Cardiac septum (tissue), 1 donor: ENCODE measurements around the gene CR1L. TPM values are rescaled to one million over a fixed set of nuclear protein-coding genes. Genes with fewer than 3 reads are reported as not detected.
"Not testable (repeated sequence)": the region's sequence is repeated elsewhere in the genome, so short reads cannot be mapped to it uniquely, and the experiment has no call there.

Experiments used
- DNase-seq: peaks from one replicate; pipeline ENCODE4 v3.0.0-alpha.2; 2020; ENCODE audit warnings: low spot score
- intact Hi-C: fragments of 100-400 bp; cut with DNase I; formaldehyde crosslinking; loops from one replicate; pipeline ENCODE4 v1.14.0; 2022
- total RNA-seq: library from RNA; stranded (reverse); fragmentation: NEBNext Ultra II Directional; extraction: Animal tissue kit (Norgen Biotek cat#: 25700); gene quantifications from one replicate; pipeline ENCODE4 v1.2.1, GENCODE V29; 2021
- donor health status: DM: no; HTN: no; CAD: no.

CR1L gene
- total RNA-seq, 1 donor from 2014 or later = not detected

- intact Hi-C loops = no loop called here
- no peak for DNase-seq
Measured at GRCh38 chr1:207672522-207673130, 27.7 kb downstream of the CR1L start.

GRCh38 chr1:207673399-207673798 lies 28.5 kb downstream of the CR1L start:
- intact Hi-C loops = no loop called here
- no peak for DNase-seq

- no peak for DNase-seq
- intact Hi-C loops = no loop called here
Measured at GRCh38 chr1:207676153-207676552, 31.2 kb downstream of the CR1L start.

- intact Hi-C loops, DNase-seq: not testable (repeated sequence)
Measured at GRCh38 chr1:207680590-207681388, 35.9 kb downstream of the CR1L start.

- DNase-seq, intact Hi-C loops: not testable (repeated sequence)
Measured at GRCh38 chr1:207682872-207683434, 38.0 kb downstream of the CR1L start.

- intact Hi-C loops, DNase-seq: not testable (repeated sequence)
Measured at GRCh38 chr1:207690551-207690950, 45.6 kb downstream of the CR1L start.

GRCh38 chr1:207691010-207691409 lies 46.1 kb downstream of the CR1L start:
- DNase-seq = no peak
- intact Hi-C loops = no loop called here

- intact Hi-C loops = no loop called here
Measured at GRCh38 chr1:207691841-207692240, 46.9 kb downstream of the CR1L start.

GRCh38 chr1:207692291-207692690 lies 47.4 kb downstream of the CR1L start:
- intact Hi-C loops, DNase-seq: not testable (repeated sequence)

More at GRCh38 chr1:207691841-207692240, 46.9 kb downstream of the CR1L start:
- no peak for DNase-seq

GRCh38 chr1:207695891-207696290 lies 51.0 kb downstream of the CR1L start:
- DNase-seq = no peak
- intact Hi-C loops = no loop called here

GRCh38 chr1:207698822-207699483 lies 54.0 kb downstream of the CR1L start:
- intact Hi-C loops = no loop called here
- no peak for DNase-seq

GRCh38 chr1:207702317-207702716 lies 57.4 kb downstream of the CR1L start:
- intact Hi-C loops = no loop called here
- no peak for DNase-seq

- no peak for DNase-seq
- intact Hi-C loops = no loop called here
Measured at GRCh38 chr1:207703712-207704111, 58.8 kb downstream of the CR1L start.

GRCh38 chr1:207708004-207708403 lies 63.1 kb downstream of the CR1L start:
- intact Hi-C loops = not testable (repeated sequence)

GRCh38 chr1:207711285-207711684 lies 66.4 kb downstream of the CR1L start:
- intact Hi-C loops = no loop called here
- no peak for DNase-seq

More at GRCh38 chr1:207708004-207708403, 63.1 kb downstream of the CR1L start:
- DNase-seq = not testable (repeated sequence)

GRCh38 chr1:207712701-207713100 lies 67.8 kb downstream of the CR1L start:
- DNase-seq, intact Hi-C loops: not testable (repeated sequence)

GRCh38 chr1:207713529-207713928 lies 68.6 kb downstream of the CR1L start:
- intact Hi-C loops = no loop called here
- no peak for DNase-seq

GRCh38 chr1:207719234-207719633 lies 74.3 kb downstream of the CR1L start:
- intact Hi-C loops = no loop called here
- DNase-seq = no peak

- intact Hi-C loops, DNase-seq: not testable (repeated sequence)
Measured at GRCh38 chr1:207728200-207728858, 83.4 kb downstream of the CR1L start.
